Measurements from ENCODE around the gene CRYGB. TPM values are rescaled to one million over a fixed set of nuclear protein-coding genes. Genes with fewer than 3 reads are reported as not detected.

CRYGB gene
- total and polyA plus RNA-seq, 2 of the 4 experiments (the other 2 are of a cell fraction) = not detected

DNA sequence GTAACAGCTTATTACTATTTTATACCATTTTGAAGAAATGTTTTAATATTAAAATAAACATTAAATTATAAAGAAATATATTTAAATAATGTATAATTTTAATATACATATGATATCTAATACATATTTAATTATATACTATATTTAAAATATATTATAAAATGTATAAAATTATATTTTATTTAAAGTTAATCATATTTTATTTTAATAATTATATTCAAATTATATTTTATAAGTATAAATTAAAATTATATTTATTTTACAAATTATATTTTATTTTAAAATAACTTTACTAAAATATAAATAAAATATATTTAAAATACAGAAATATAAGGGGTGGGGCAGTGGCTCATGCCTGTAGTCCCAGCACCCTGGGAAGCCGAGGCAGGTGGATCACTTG lies 23.7 kb downstream of the CRYGB start:
- Histone ChIP-seq H3K36me3 (ENCODE audit: control insufficient read depth, insufficient read depth, low read length) (no peaks in the 10 kb centered on the region), H3K79me1 (ENCODE audit: low read depth in 1 of 2, low read length in 2 of 2) (no peaks in the 10 kb centered on the region), H2BK5ac (ENCODE audit: low read depth, low read length, poor library complexity, severe bottlenecking) (no peak overlapping the region), H2AFZ (replicated peaks; ENCODE audit: low read length, poor library complexity) (no peak overlapping the region), H3K4ac (ENCODE audit: low read depth, low read length) (no peak overlapping the region), H4K20me1 (ENCODE audit: insufficient read depth, low read length) (no peaks in the 10 kb centered on the region), H3K9me1 (ENCODE audit: insufficient read depth, low read length) (no peaks in the 10 kb centered on the region), H3K18ac (ENCODE audit: low read depth, low read length) (no peak overlapping the region), H3K4me3 (ENCODE audit: insufficient read depth, low read depth, low read length) (no peak overlapping the region), H2BK120ac (ENCODE audit: low read depth, low read length) (no peak overlapping the region), H3K27me3 (ENCODE audit: control insufficient read depth, insufficient read depth, low read length) (peaks cover 15% of the 10 kb centered on the region), H3K4me1 (ENCODE audit: control insufficient read depth, insufficient read depth, low read length) (no peaks in the 10 kb centered on the region), H3K9ac (ENCODE audit: low read depth, low read length) (no peak overlapping the region), H3K4me2 (ENCODE audit: low read depth, low read length) (no peak overlapping the region), H4K5ac (ENCODE audit: low read depth, low read length) (no peak overlapping the region), H4K91ac (ENCODE audit: insufficient read depth, low read depth, low read length) (no peak overlapping the region), H2AK5ac (ENCODE audit: low read depth, low read length) (no peak overlapping the region), H3K27ac (ENCODE audit: insufficient read depth, low read length) (no peak overlapping the region), H3K14ac (replicated peaks; ENCODE audit: low read depth, low read length) (no peak overlapping the region), H4K8ac (ENCODE audit: low read depth in 2 of 2, low read length in 2 of 2) (no peak overlapping the region), H2BK20ac (ENCODE audit: low read depth, low read length) (no peak overlapping the region), H3K23ac (ENCODE audit: low read depth, low read length) (no peak overlapping the region), H3K9me3 (ENCODE audit: control insufficient read depth, insufficient read depth, low read length) (no peaks in the 10 kb centered on the region), H2BK15ac (ENCODE audit: low read depth, low read length) (no peak overlapping the region), H2AK9ac (replicated peaks; ENCODE audit: low read depth, low read length, poor library complexity) (no peak overlapping the region), H3K56ac (ENCODE audit: extremely low read depth, insufficient read depth, low read length) (no peak overlapping the region)
- dilution Hi-C loops (cut with HindIII; ENCODE audit: low sequenced_read_pairs, unreplicated experiment) = no loop called here
- POLR2A ChIA-PET (ENCODE audit: unreplicated experiment) = no interaction called here
- TF ChIP-seq MXI1 (IDR thresholded peaks at IDR 0.05; ENCODE audit: borderline replicate concordance, low read depth, low read length) = no peak
- TF ChIP-seq SMC3 (IDR thresholded peaks at IDR 0.05; ENCODE audit: low read depth, low read length) = no peak
- no peak for TF ChIP-seq FOS (IDR thresholded peaks at IDR 0.05; ENCODE audit: low read depth, low read length)
- TF ChIP-seq RFX5 (IDR thresholded peaks at IDR 0.05; ENCODE audit: low read depth, low read length) = no peak
- no peak for TF ChIP-seq RCOR1 (IDR thresholded peaks at IDR 0.05; ENCODE audit: insufficient replicate concordance, low read length)
- no peak for TF ChIP-seq POLR2A (IDR thresholded peaks at IDR 0.05; ENCODE audit: low read depth, low read length)
- no peak for TF ChIP-seq BHLHE40 (IDR thresholded peaks at IDR 0.05; ENCODE audit: low read depth, low read length)
- TF ChIP-seq, protein P1, sequence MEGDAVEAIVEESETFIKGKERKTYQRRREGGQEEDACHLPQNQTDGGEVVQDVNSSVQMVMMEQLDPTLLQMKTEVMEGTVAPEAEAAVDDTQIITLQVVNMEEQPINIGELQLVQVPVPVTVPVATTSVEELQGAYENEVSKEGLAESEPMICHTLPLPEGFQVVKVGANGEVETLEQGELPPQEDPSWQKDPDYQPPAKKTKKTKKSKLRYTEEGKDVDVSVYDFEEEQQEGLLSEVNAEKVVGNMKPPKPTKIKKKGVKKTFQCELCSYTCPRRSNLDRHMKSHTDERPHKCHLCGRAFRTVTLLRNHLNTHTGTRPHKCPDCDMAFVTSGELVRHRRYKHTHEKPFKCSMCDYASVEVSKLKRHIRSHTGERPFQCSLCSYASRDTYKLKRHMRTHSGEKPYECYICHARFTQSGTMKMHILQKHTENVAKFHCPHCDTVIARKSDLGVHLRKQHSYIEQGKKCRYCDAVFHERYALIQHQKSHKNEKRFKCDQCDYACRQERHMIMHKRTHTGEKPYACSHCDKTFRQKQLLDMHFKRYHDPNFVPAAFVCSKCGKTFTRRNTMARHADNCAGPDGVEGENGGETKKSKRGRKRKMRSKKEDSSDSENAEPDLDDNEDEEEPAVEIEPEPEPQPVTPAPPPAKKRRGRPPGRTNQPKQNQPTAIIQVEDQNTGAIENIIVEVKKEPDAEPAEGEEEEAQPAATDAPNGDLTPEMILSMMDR (conservative IDR thresholded peaks at IDR 0.05; ENCODE audit: low read depth, low read length) = no peak
- TF ChIP-seq CHD1 (IDR thresholded peaks at IDR 0.05; ENCODE audit: low read depth, low read length) = no peak
- TF ChIP-seq, protein P2, sequence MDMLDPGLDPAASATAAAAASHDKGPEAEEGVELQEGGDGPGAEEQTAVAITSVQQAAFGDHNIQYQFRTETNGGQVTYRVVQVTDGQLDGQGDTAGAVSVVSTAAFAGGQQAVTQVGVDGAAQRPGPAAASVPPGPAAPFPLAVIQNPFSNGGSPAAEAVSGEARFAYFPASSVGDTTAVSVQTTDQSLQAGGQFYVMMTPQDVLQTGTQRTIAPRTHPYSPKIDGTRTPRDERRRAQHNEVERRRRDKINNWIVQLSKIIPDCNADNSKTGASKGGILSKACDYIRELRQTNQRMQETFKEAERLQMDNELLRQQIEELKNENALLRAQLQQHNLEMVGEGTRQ (IDR thresholded peaks at IDR 0.05; ENCODE audit: low read depth, low read length) = no peak
- no peak for TF ChIP-seq RAD21 (IDR thresholded peaks at IDR 0.05; ENCODE audit: low read length)
- CTCF ChIA-PET = no interaction called here
- intact Hi-C loops (cut with micrococcal nuclease) = no loop called here
- DNase-seq = no peak
- no CpG with 5 or more reads among the region's 1 CpG for WGBS, 2 experiments (ENCODE audit: extremely low coverage in 2 of 2, insufficient read length in 1 of 2)
- no TSS peak for BruUV-seq (replicated peaks)
- in situ Hi-C loops (cut with MboI; ENCODE audit: low sequenced_read_pairs) = no loop called here
- no peak for ATAC-seq (ENCODE audit: low read depth)

Measured in IMR-90 (cell line).